Left renal pelvis (tissue), 4 donors: ENCODE data around the gene KLHL35. TPM values are rescaled to one million over a fixed set of nuclear protein-coding genes. Genes with fewer than 3 reads are reported as not detected.
A peak's percentile ranks its signal among the peaks of the same experiment; 100 is the strongest.
"Not testable (repeated sequence)": the region's sequence is repeated elsewhere in the genome, so short reads cannot be mapped to it uniquely, and the experiment has no call there.

ENCODE experiments used
- DNase-seq, 4 donors: peaks; one replicate each; pipeline ENCODE4 v3.0.0-alpha.2; 2013; ENCODE audit warnings: low read depth in 4 of 4, low spot score in 3 of 4
- polyA plus RNA-seq, 4 donors: library from polyadenylated mRNA; unstranded; fragments of 120-200 nt; gene quantifications; one replicate each; pipeline ENCODE4 v1.2.1, GENCODE V29; 2013; ENCODE audit not compliant: insufficient read length in 4 of 4

KLHL35 gene
- polyA plus RNA-seq, 4 donors = 0.57 to 2.4 (median 0.69) TPM

GRCh38 chr11:75394085-75394840 is 38.7 kb downstream of the KLHL35 start:
- no peak for DNase-seq

GRCh38 chr11:75389925-75390324 is 43.1 kb downstream of the KLHL35 start:
- DNase-seq = no peak

DNA sequence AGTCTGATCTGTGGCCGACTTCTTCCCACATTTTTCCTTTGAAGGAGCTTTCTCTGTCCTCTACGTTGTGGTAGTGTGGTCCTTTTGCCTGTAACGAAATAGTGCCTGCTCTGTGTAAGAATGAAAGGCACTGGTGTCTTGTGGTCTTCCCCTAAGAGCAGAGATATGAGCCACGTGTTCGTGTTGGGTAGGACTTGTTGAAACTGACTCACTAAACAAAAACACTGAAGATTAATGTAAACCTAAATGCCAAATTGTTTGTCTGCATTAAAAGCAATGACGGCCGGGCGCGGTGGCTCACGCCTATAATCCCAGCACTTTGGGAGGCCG is 43.8 kb downstream of the KLHL35 start:
- DNase-seq = no peak

DNA sequence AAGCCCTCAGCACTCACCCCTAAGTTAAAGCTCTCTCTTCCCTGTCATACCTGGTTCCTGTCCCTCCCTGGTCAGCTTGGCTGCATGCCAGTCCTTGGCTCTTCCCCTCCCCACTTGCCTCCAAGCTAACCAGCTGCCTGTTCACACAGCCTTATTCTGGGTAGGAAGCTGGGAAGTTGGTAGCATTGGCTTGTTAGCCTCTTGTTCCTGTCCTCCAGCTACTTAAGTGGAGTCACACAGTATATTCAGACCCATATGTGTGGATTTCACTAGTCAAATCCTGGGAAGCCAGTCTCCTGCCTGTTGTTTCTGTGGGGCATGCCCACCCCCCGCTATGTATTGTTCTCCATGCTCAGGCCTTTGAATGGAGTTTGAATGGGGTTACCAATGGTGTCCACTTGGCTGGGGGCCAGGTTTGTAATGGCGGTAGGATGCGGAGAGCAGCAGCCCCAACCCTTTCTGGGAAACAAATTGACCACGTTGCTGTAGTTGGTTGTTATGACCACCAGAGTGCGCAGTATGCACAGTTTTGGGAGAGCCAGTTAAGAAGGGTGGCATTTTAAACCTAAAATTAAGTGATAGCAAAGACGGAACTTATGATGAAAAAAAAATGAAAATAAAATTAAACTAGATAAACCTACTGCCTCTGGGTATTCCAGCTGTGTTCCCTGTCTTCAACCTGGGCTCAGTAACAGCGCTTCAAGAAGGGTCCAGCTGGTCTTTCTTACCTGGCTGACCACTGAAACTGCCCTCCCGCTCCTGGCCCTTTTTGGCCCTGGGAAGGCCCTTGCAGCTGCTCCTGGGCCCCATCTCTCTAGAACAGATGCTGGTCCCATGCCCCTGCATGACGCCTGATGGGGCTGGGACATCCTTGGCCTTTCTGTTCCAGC is 44.4 kb downstream of the KLHL35 start:
- DNase-seq = peak in 3 of 4 donors; percentile 54 to 60 (median 58)

- DNase-seq = no peak
These were observed 45.2 kb downstream of the KLHL35 start for GRCh38 chr11:75387736-75388294.

GRCh38 chr11:75386942-75387630 is 45.9 kb downstream of the KLHL35 start:
- DNase-seq = no peak

DNA sequence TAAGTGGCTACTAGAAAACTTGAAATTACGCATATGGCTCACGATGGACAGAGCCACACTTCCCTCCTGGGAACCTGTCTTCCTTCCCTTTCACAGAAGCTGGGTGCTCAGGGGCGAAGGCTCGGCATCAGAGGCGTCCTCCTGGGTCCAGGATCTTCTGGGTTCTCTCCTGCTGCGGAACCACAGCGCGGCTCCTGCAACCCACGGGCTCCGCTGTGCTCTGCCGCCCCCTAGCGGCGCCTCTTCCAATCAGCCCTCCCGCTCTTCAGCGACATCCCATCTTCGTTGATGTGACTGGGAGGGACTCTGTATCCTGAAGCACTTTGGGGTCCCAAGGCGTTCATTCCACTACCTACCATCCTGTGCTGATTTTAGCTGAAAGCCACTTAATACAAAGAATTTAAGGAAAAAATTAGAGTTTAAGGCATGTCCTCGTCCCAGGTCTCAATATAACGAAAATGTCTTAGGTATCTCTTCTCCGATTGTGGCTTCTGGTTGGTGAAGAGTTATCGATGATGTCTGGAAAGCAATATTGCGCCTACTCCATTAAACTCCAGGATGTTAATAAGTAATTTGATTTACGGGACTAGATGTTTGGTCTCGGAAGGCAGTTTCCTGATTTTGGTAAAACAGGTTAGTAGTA is 48.4 kb downstream of the KLHL35 start:
- peak in 1 of 4 donors; percentile 39 for DNase-seq

DNA sequence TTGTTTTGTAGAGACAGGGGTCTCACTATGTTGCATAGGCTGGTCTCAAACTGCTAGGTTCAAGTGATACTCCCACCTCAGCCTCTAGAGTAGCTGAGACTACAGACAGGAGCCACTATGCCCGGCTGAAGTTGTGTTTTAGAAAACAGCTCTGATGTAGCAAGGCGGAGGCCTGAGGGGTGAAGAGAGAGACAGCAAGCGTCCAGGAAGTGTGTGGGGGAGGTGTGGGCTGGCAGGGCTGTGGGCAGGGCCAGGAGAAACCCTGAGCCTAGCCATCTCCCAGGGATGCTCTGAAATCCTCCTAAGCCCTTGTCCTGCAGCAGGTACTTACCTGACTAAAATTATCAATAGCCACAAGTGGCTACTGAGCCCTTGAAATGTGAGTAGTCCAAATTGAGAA is 49.8 kb downstream of the KLHL35 start:
- DNase-seq = no peak

GRCh38 chr11:75380716-75381420 is 52.1 kb downstream of the KLHL35 start:
- DNase-seq = no peak

DNA sequence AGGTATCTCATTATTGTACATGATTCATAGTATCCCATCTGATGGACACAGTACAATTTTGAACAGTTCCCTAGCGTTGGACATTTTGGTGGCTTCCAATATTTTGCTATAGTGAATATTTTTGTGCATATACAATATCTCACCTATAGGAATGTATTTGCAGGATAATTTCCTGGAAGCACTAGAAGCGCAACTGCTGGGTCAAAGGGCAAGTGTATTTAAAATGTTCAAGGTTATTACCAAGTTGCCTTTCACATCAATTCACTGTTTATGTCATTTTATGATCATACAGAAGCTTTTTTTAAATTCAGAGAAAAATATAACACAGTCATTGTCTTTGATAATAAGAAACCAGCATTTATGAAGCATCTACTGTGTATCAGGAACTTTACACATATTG is 52.8 kb downstream of the KLHL35 start:
- no peak for DNase-seq

GRCh38 chr11:75378776-75379175 is 54.2 kb downstream of the KLHL35 start:
- not testable (repeated sequence) for DNase-seq

DNA sequence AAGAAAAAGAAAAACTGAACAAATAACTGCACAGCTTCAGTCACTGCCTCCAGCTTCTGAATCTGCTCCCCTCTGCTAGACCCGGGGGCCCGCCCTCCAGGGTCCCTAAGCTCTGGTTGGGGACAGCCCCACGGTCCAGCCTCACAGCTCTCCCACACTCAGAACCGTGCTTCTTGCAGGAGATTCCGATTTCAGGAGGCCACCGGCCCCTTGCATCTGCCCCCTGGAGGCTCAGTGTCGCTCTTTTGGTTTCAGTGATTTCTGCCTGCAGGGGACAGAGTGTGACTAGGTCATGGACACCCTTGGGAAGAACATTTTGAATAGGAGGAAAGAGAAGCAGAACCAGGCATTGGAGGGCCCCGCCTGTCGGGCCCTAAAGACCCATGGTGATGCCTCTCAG is 56.8 kb downstream of the KLHL35 start:
- no peak for DNase-seq

GRCh38 chr11:75375626-75376025 is 57.4 kb downstream of the KLHL35 start:
- no peak for DNase-seq

- no peak for DNase-seq
These were observed 58.4 kb downstream of the KLHL35 start for GRCh38 chr11:75374646-75375045.

DNA sequence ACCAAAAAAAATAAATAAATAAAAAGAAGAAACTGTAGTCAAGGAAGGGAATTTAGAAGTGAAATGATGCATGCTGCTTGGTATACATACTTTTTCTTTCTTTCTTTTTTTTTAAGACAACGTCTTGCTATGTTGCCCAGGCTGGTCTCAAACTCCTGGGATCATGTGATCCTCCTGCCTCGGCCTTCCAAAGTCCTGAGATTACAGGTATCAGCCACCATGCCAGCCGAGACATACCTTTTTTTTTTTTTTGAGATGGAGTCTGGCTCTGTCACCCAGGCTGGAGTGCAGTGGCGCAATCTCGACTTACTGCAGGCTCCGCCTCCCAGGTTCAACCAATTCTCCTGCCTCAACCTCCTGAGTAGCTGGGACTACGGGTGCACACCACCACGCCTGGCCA is 59.8 kb downstream of the KLHL35 start:
- DNase-seq = no peak

Other genes starting within 250 kb of the KLHL35 start
- gene TPBGL, start 192.4 kb downstream of the KLHL35 start, polyA plus RNA-seq = under 1 TPM; 0.13 to 0.21 (median 0.16) TPM
- gene ARRB1, start 81.5 kb downstream of the KLHL35 start, polyA plus RNA-seq = 10 to 100 TPM; 21.4 to 29.5 (median 24.7) TPM
- 1,000 to 10,000 TPM; 1,967 to 2,904 (median 2,295) TPM for gene RPS3, start 33.7 kb downstream of the KLHL35 start, polyA plus RNA-seq
- 10 to 100 TPM in 2 of 4 donors, 1 to 10 TPM in 2; 7.5 to 15.4 (median 11.3) TPM for gene GDPD5, start 92.7 kb upstream of the KLHL35 start, polyA plus RNA-seq
- 100 to 1,000 TPM; 319 to 615 (median 354) TPM for gene SERPINH1, start 129.1 kb upstream of the KLHL35 start, polyA plus RNA-seq
- 10 to 100 TPM in 2 of 4 donors, 1 to 10 TPM in 2; 8.3 to 12.5 (median 9.6) TPM for gene MAP6, start 235.8 kb upstream of the KLHL35 start, polyA plus RNA-seq